ENCODE results near the gene JMJD8. TPM values are rescaled to one million over a fixed set of nuclear protein-coding genes. Genes with fewer than 3 reads are reported as not detected.

JMJD8 gene
- total and polyA plus RNA-seq, 10 of the 15 experiments (the other 5 are each of a cell fraction or from before 2014, with no cell fraction given), result 1.00 to 50.4 (median 30.7) TPM

DNA sequence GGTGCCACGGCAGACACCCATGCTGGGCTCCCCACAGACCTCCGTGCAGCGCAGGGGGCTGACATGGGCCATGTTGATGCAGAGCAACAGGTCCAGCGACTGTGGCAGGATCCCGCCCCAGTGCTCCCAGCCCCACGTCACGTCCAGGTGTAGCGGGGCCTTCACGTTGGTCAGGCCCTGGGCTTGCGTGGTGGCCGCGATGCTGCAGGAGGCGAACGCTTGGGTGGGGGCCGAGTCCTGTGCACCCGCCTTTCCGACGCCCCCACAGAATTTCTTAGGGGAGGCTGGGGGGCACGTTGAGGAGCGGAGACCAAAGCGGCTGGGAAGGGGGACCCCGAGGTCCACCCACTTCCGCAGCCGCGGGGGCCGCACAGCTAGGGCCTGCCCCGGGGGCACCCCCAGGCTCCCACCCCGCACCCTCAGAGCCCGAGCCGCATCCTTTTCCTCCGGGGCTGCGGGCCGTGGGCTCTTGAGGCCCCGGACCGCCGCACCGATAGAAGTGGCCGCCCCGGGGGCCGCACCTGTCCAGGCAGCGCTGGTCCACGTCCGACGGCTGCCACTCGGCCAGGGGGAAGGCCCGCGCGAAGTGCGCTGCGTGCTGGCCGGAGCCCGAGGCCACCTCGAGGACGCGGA, 48.4 kb downstream of the JMJD8 start:
- intact Hi-C loops (cut with micrococcal nuclease; ENCODE audit: unreplicated experiment), result loop anchor here (1.0 to 5.0 kb wide), 3 partner anchors 46 to 108 kb away; partner anchors contain the start of genes CAPN15, JMJD8 and STUB1
- H3K27me3 ChIP-seq (replicated peaks in 1 of 2; ENCODE audit: control insufficient read depth in 2 of 2, insufficient read depth in 2 of 2, low read length in 1 of 2), result no peaks in the 10 kb centered on the region
- no peak for DNase-seq (ENCODE audit: low read depth, low spot score)
- peak overlapping the region; percentile 91 for H3K4me2 ChIP-seq (ENCODE audit: control insufficient read depth, insufficient read depth)
- H3K9me3 ChIP-seq (replicated peaks; ENCODE audit: control insufficient read depth, insufficient read depth, low read length), result no peaks in the 10 kb centered on the region
- H3K36me3 ChIP-seq (ENCODE audit: control insufficient read depth in 2 of 2, insufficient read depth in 2 of 2, low read length in 1 of 2), result peaks cover 0 to 4% of the 10 kb centered on the region in 2 experiments; a peak in 3 of 4 replicates
- peak overlapping the region; percentile 88 for H3K4me3 ChIP-seq
- no peak for FAIRE-seq
- under 1% methylated on average over 55 of the region's 55 CpGs for WGBS (ENCODE audit: insufficient coverage, insufficient replicate concordance, low lambda C conversion rate, missing lambda C conversion rate)
- H3K79me2 ChIP-seq (ENCODE audit: control insufficient read depth, insufficient read depth, low read length), result peaks cover 16% of the 10 kb centered on the region
- no peaks in the 10 kb centered on the region for H4K20me1 ChIP-seq (ENCODE audit: control insufficient read depth, insufficient read depth)
- in situ Hi-C loops (cut with MboI), result no loop called here
- peak overlapping the region; percentile 85 for H2AFZ ChIP-seq (ENCODE audit: control insufficient read depth, low read depth, low read length)
- ChIA-PET CTCF (interaction anchor here (1.1 to 1.5 kb wide), 5 partner anchors 11 to 59 kb away, joined by 4 to 11 read pairs (median 4); partner anchors contain the start of genes RHOT2 and WDR90), SMC1A (ENCODE audit: uncharacterized antibody, unreplicated experiment) (interaction anchor here (1.6 kb wide), 1 partner anchor 13 kb away, joined by 5 read pairs; no protein-coding TSS in a partner anchor), POLR2A (interaction anchor here (0.6 to 1.9 kb wide), 7 partner anchors 12 to 1137 kb away, joined by 3 to 5 read pairs (median 4); partner anchors contain the start of genes RHOT2 and WDR90), RAD21 (ENCODE audit: unreplicated experiment) (interaction anchor here (0.6 to 2.0 kb wide), 3 partner anchors 13 to 108 kb away, joined by 3 to 13 read pairs (median 4); partner anchors contain the start of genes CAPN15, RHBDL1 and WDR90)
- BruUV-seq (replicated peaks), result no TSS peak
- H3K4me1 ChIP-seq (ENCODE audit: control insufficient read depth, insufficient read depth, low read length), result peaks cover 13% of the 10 kb centered on the region
- peak; percentile 4 for ATAC-seq
- TF ChIP-seq EGR1 (IDR thresholded peaks at IDR 0.05; ENCODE audit: borderline replicate concordance in 1 of 2, low read depth in 2 of 2, low read length in 2 of 2) (peak in 1 of 2 experiments; percentile 13; a peak in 1 of 3 replicates), YY1 (IDR thresholded peaks at IDR 0.05; ENCODE audit: low read depth, low read length) (no peak), NFXL1 (IDR thresholded peaks at IDR 0.05; ENCODE audit: borderline replicate concordance) (no peak), ETV6 (conservative IDR thresholded peaks at IDR 0.05 in 1 of 2, IDR thresholded peaks at IDR 0.05 in 1 of 2; ENCODE audit: borderline replicate concordance in 1 of 2, low read depth in 1 of 2) (no peak), NBN (IDR thresholded peaks at IDR 0.05) (no peak), GATAD2B (conservative IDR thresholded peaks at IDR 0.05; ENCODE audit: low read depth) (peak; percentile 95; the same call in 1 of the 2 replicates), SMAD1 (IDR thresholded peaks at IDR 0.05; ENCODE audit: low read depth, partially characterized antibody) (no peak), SUPT20H (IDR thresholded peaks at IDR 0.05; ENCODE audit: borderline replicate concordance, control insufficient read depth, low read depth, low read length) (no peak), ZNF217 (IDR thresholded peaks at IDR 0.05) (peak; percentile 44; the same call in 1 of the 2 replicates), POLR2A (IDR thresholded peaks at IDR 0.05; ENCODE audit: low read depth, low read length) (no peak)
- TF ChIP-seq, protein P1, sequence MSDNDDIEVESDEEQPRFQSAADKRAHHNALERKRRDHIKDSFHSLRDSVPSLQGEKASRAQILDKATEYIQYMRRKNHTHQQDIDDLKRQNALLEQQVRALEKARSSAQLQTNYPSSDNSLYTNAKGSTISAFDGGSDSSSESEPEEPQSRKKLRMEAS (IDR thresholded peaks at IDR 0.05; ENCODE audit: low read depth, low read length), result no peak
- peak overlapping the region; percentile 85 for H3K9ac ChIP-seq (ENCODE audit: control insufficient read depth, insufficient read depth, low read length)
- peak overlapping the region; percentile 82 for H3K27ac ChIP-seq (ENCODE audit: control insufficient read depth, insufficient read depth)
